Caco-2 (cell line): ENCODE results near the gene GRIK4. TPM values are rescaled to one million over a fixed set of nuclear protein-coding genes. Genes with fewer than 3 reads are reported as not detected.

Experiments
- BruUV-seq: library from RNA; stranded (reverse); fragments of 400-500 nt; replicated peaks from 2 replicates; lab custom pipeline; 2021; lab: Mats Ljungman, UMichigan
- CTCF ChIA-PET: fragments of 300-600 bp; sonication (Branson Sonifier 250); formaldehyde crosslinking; loops from one replicate; lab custom pipeline; 2022; ENCODE audit warnings: antibody characterized with exemption; lab: Charles Lee
- POLR2A ChIA-PET: fragments of 300-600 bp; sonication (Branson Sonifier 250); formaldehyde crosslinking; loops from one replicate; lab custom pipeline; 2022; ENCODE audit warnings: antibody characterized with exemption; lab: Charles Lee
- DNase-seq, 2 experiments: peaks; one replicate each; pipeline versions ENCODE4 v3.0.0 to v3.0.0-alpha.2; 2020 to 2022
- H3K27me3 ChIP-seq: replicated peaks from 2 replicates; pipeline ENCODE4 v1.6.0; 2011; ENCODE audit warnings: low read length; ENCODE audit not compliant: control insufficient read depth, insufficient read depth
- H3K36me3 ChIP-seq: 2 replicates; pipeline ENCODE4 v1.5.1; 2011; ENCODE audit warnings: low read length; ENCODE audit not compliant: control insufficient read depth, insufficient read depth
- H3K4me1 ChIP-seq: fragments of 250-450 bp; sonication (Bioruptor Pico); 2 replicates; pipeline ENCODE4 v1.5.1; 2020; ENCODE audit warnings: mild to moderate bottlenecking
- H3K4me3 ChIP-seq: 2 replicates; pipeline ENCODE4 v1.5.1; 2011; ENCODE audit warnings: low read depth, mild to moderate bottlenecking, control low read depth, low read length
- H3K9me3 ChIP-seq: fragments of 250-450 bp; sonication (Bioruptor Pico); 2 replicates; pipeline ENCODE4 v1.5.1; 2020; ENCODE audit warnings: mild to moderate bottlenecking, moderate library complexity
- H3K27ac Mint-ChIP-seq: one replicate; pipeline ENCODE4 v1.8.0; 2022; ENCODE audit warnings: mixed read lengths; ENCODE audit not compliant: unreplicated experiment
- H3K27me3 Mint-ChIP-seq: one replicate; pipeline ENCODE4 v1.8.0; 2022; ENCODE audit warnings: mixed read lengths; ENCODE audit not compliant: insufficient read depth, unreplicated experiment
- H3K36me3 Mint-ChIP-seq: one replicate; pipeline ENCODE4 v1.8.0; 2022; ENCODE audit warnings: mild to moderate bottlenecking, mixed read lengths; ENCODE audit not compliant: insufficient read depth, unreplicated experiment
- H3K4me1 Mint-ChIP-seq: one replicate; pipeline ENCODE4 v1.8.0; 2022; ENCODE audit warnings: low read depth, mixed read lengths; ENCODE audit not compliant: unreplicated experiment
- H3K4me3 Mint-ChIP-seq: one replicate; pipeline ENCODE4 v1.8.0; 2022; ENCODE audit warnings: mild to moderate bottlenecking, moderate library complexity, mixed read lengths; ENCODE audit not compliant: unreplicated experiment
- H3K9me3 Mint-ChIP-seq: one replicate; pipeline ENCODE4 v1.8.0; 2022; ENCODE audit warnings: mixed read lengths; ENCODE audit not compliant: unreplicated experiment
- intact Hi-C: fragments of 100-400 bp; cut with micrococcal nuclease; formaldehyde crosslinking; loops from one replicate; pipeline ENCODE4 v1.10.0; 2022; ENCODE audit not compliant: unreplicated experiment
- total RNA-seq: library from RNA; stranded (reverse); gene quantifications from 2 replicates; pipeline ENCODE4 v1.2.3, GENCODE V29; 2022
- TF ChIP-seq, protein P1 (sequence below), 2 experiments: fragments of 200-600 bp in 1 of 2; IDR thresholded peaks; 1 replicate in 1 of 2; 2 replicates in 1 of 2; pipeline versions ENCODE4 v1.5.1 to v1.8.0; 2011 to 2022; ENCODE audit warnings: antibody characterized with exemption in 1 of 2, control low read depth in 1 of 2, inconsistent platforms in 1 of 2, low read depth in 1 of 2, low read length in 1 of 2, mild to moderate bottlenecking in 1 of 2, moderate library complexity in 1 of 2; ENCODE audit not compliant: insufficient read depth in 1 of 2, severe bottlenecking in 1 of 2, unreplicated experiment in 1 of 2

The GRIK4 gene
- total RNA-seq, 1 experiment from 2014 or later: 2.0 TPM

- H3K4me1 Mint-ChIP-seq: no peaks in the 10 kb centered on the region
- no peaks in the 10 kb centered on the region for H3K27me3 Mint-ChIP-seq
- no TSS peak for BruUV-seq
Observed at GRCh38 chr11:120695426-120695825, 183.9 kb downstream of the GRIK4 start.

GRCh38 chr11:120695939-120696338, 184.4 kb downstream of the GRIK4 start:
- Mint-ChIP-seq H3K27ac (no peak overlapping the region), H3K27me3 (no peaks in the 10 kb centered on the region), H3K4me3 (no peak overlapping the region), H3K9me3 (no peaks in the 10 kb centered on the region), H3K36me3 (no peaks in the 10 kb centered on the region), H3K4me1 (no peaks in the 10 kb centered on the region)
- Histone ChIP-seq H3K9me3 (no peaks in the 10 kb centered on the region), H3K36me3 (no peaks in the 10 kb centered on the region), H3K4me3 (no peak overlapping the region), H3K27me3 (no peaks in the 10 kb centered on the region), H3K4me1 (no peaks in the 10 kb centered on the region)
- POLR2A ChIA-PET: no interaction called here
- DNase-seq: no peak
- intact Hi-C loops: no loop called here
- CTCF ChIA-PET: interaction anchor here (0.7 to 2.9 kb wide), 3 partner anchors 11 to 643 kb away, joined by 5 to 16 read pairs (median 9); no protein-coding TSS in a partner anchor
- TF ChIP-seq, protein P1, sequence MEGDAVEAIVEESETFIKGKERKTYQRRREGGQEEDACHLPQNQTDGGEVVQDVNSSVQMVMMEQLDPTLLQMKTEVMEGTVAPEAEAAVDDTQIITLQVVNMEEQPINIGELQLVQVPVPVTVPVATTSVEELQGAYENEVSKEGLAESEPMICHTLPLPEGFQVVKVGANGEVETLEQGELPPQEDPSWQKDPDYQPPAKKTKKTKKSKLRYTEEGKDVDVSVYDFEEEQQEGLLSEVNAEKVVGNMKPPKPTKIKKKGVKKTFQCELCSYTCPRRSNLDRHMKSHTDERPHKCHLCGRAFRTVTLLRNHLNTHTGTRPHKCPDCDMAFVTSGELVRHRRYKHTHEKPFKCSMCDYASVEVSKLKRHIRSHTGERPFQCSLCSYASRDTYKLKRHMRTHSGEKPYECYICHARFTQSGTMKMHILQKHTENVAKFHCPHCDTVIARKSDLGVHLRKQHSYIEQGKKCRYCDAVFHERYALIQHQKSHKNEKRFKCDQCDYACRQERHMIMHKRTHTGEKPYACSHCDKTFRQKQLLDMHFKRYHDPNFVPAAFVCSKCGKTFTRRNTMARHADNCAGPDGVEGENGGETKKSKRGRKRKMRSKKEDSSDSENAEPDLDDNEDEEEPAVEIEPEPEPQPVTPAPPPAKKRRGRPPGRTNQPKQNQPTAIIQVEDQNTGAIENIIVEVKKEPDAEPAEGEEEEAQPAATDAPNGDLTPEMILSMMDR (IDR thresholded peaks at IDR 0.05; ENCODE audit: insufficient read depth in 1 of 2, low read depth in 1 of 2, low read length in 1 of 2, severe bottlenecking in 1 of 2, unreplicated experiment in 1 of 2): no peak
- no TSS peak for BruUV-seq

More at GRCh38 chr11:120695426-120695825, 183.9 kb downstream of the GRIK4 start:
- no peaks in the 10 kb centered on the region for H3K27me3 ChIP-seq
- Mint-ChIP-seq H3K27ac (no peak overlapping the region), H3K4me3 (no peak overlapping the region), H3K36me3 (no peaks in the 10 kb centered on the region), H3K9me3 (no peaks in the 10 kb centered on the region)
- ChIA-PET CTCF (interaction anchor here (2.4 to 2.9 kb wide), 2 partner anchors 11 to 107 kb away, joined by 9 to 16 read pairs; no protein-coding TSS in a partner anchor), POLR2A (no interaction called here)
- H3K36me3 ChIP-seq: no peaks in the 10 kb centered on the region
- DNase-seq: no peak
- intact Hi-C loops: no loop called here
- no peaks in the 10 kb centered on the region for H3K4me1 ChIP-seq
- TF ChIP-seq, protein P1 (IDR thresholded peaks at IDR 0.05; ENCODE audit: insufficient read depth in 1 of 2, low read depth in 1 of 2, low read length in 1 of 2, severe bottlenecking in 1 of 2, unreplicated experiment in 1 of 2): no peak
- H3K4me3 ChIP-seq: no peak overlapping the region
- H3K9me3 ChIP-seq: no peaks in the 10 kb centered on the region

DNA sequence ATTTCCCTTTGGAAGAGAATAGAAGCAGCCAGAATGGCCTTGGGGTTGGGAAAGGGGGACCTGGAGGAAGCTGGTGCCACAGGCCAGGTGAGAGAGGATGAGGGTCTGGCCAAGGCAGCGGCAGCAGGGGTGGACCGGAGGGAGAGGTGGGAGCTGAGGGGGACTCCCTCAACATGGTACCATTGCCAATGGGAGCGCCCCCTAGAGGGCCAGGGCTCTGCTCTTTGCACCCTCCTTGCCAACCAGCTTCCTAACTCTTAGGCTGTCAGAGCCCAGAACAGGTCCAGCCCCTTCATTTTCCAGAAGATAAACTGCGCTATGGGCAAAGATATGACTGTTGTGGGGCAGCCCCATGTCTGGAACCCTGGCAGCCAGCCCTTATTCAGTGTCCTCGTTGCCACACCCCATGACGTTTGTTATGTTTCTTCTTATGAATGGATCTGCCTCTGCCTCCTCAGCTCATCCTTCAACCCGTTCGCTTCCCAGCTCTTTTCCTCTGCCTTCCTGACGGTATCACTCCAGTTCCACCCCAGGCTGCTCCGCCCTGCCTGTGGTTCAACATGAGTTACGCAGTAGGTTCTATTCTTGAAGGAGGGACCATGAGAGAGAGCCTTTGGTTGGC, 185.2 kb downstream of the GRIK4 start:
- no peaks in the 10 kb centered on the region for H3K4me1 Mint-ChIP-seq
- H3K4me3 ChIP-seq: no peak overlapping the region
- peak in 1 of 2 experiments; percentile 34 for DNase-seq
- TF ChIP-seq, protein P1 (IDR thresholded peaks at IDR 0.05; ENCODE audit: insufficient read depth in 1 of 2, low read depth in 1 of 2, low read length in 1 of 2, severe bottlenecking in 1 of 2, unreplicated experiment in 1 of 2): peak in 1 of 2 experiments; percentile 31
- H3K36me3 ChIP-seq: no peaks in the 10 kb centered on the region
- H3K9me3 Mint-ChIP-seq: no peaks in the 10 kb centered on the region
- no TSS peak for BruUV-seq
- ChIA-PET POLR2A (no interaction called here), CTCF (interaction anchor here (0.6 to 2.9 kb wide), 4 partner anchors 12 to 642 kb away, joined by 3 to 16 read pairs (median 7); no protein-coding TSS in a partner anchor)
- H3K4me3 Mint-ChIP-seq: no peak overlapping the region
- H3K27me3 Mint-ChIP-seq: no peaks in the 10 kb centered on the region
- H3K9me3 ChIP-seq: no peaks in the 10 kb centered on the region
- H3K27ac Mint-ChIP-seq: no peak overlapping the region
- H3K36me3 Mint-ChIP-seq: no peaks in the 10 kb centered on the region
- no peaks in the 10 kb centered on the region for H3K27me3 ChIP-seq
- H3K4me1 ChIP-seq: no peaks in the 10 kb centered on the region
- intact Hi-C loops: no loop called here
